HepG2 (cell line): ENCODE results near the gene SIRT7. TPM values are rescaled to one million over a fixed set of nuclear protein-coding genes. Genes with fewer than 3 reads are reported as not detected.

Experiments
- ATAC-seq: fragments of 200-7000 bp; cut with Tn5 transposase; 3 replicates; pipeline ENCODE4 v1.9.1; 2020; ENCODE audit warnings: mild to moderate bottlenecking, moderate library complexity
- Bru-seq: library from RNA; stranded (reverse); fragments of 400-500 nt; gene quantifications from one replicate; lab custom pipeline; 2021; lab: Mats Ljungman, UMichigan
- BruChase-seq, 2 experiments: library from RNA; stranded (reverse); fragments of 400-500 nt; gene quantifications; one replicate each; lab custom pipeline; 2021; lab: Mats Ljungman, UMichigan
- BruUV-seq: library from RNA; stranded (reverse); fragments of 400-500 nt; replicated peaks from 2 replicates; lab custom pipeline; 2021; lab: Mats Ljungman, UMichigan
- CTCF ChIA-PET: fragments of 300-600 bp; formaldehyde crosslinking; extraction: SDS; loops from one replicate; lab custom pipeline; 2021; ENCODE audit warnings: low total read pairs, inconsistent platforms, low intra/inter-chr PET ratio; lab: Yijun Ruan, JAX
- POLR2A ChIA-PET: fragments of 350-600 bp; sonication (Branson Sonifier 250); formaldehyde crosslinking; loops from one replicate; lab custom pipeline; 2020; ENCODE audit warnings: antibody characterized with exemption, inconsistent platforms; lab: Yijun Ruan, JAX
- DNase-seq: peaks from one replicate; pipeline ENCODE4 v3.0.0-alpha.2; 2015; ENCODE audit warnings: low spot score
- FAIRE-seq: peaks from 3 replicates; lab custom pipeline; 2011; peaks lifted over from hg19 to GRCh38; lab: Jason Lieb, UNC
- H2AFZ ChIP-seq: one replicate; pipeline ENCODE4 v1.6.1; 2011; ENCODE audit warnings: low read length, inconsistent platforms
- H3K27ac ChIP-seq: fragments of 300-600 bp; 3 replicates; pipeline ENCODE4 v1.8.0; 2011; ENCODE audit warnings: mixed run types, mild to moderate bottlenecking, mixed read lengths, low read length, inconsistent platforms; ENCODE audit not compliant: insufficient read depth; ENCODE audit errors: extremely low read length
- H3K27me3 ChIP-seq, 2 experiments: fragments of 200-600 bp in 1 of 2; 2 replicates in 1 of 2; 3 replicates in 1 of 2; pipeline versions ENCODE4 v1.6.0 to v1.8.0; 2011; ENCODE audit warnings: low read length in 2 of 2, mild to moderate bottlenecking in 2 of 2, moderate library complexity in 2 of 2, inconsistent platforms in 1 of 2; ENCODE audit not compliant: insufficient read depth in 2 of 2, control insufficient read depth in 1 of 2
- H3K36me3 ChIP-seq, 2 experiments: fragments of 200-600 bp in 1 of 2; replicated peaks in 1 of 2; 2 replicates in 1 of 2; 3 replicates in 1 of 2; pipeline versions ENCODE4 v1.5.1 to v1.8.0; 2011; ENCODE audit warnings: low read length in 2 of 2, inconsistent platforms in 1 of 2; ENCODE audit not compliant: insufficient read depth in 2 of 2, control insufficient read depth in 1 of 2
- H3K4me1 ChIP-seq: 2 replicates; pipeline ENCODE4 v1.5.1; 2012; ENCODE audit warnings: low read length, inconsistent platforms; ENCODE audit not compliant: insufficient read depth
- H3K4me2 ChIP-seq: 2 replicates; pipeline ENCODE4 v1.6.0; 2011; ENCODE audit warnings: low read depth, low read length, inconsistent platforms
- H3K4me3 ChIP-seq, 3 experiments: fragments of 200-600 bp in 1 of 3; sonication (generic), shearing (Covaris generic) in 1 of 3; replicated peaks in 1 of 3; 2 replicates each; pipeline ENCODE4 v1.5.1; 2011 to 2016; ENCODE audit warnings: low read length in 3 of 3, inconsistent platforms in 2 of 3, low read depth in 2 of 3, mild to moderate bottlenecking in 2 of 3, control low read depth in 1 of 3, mixed read lengths in 1 of 3; ENCODE audit not compliant: insufficient read depth in 1 of 3
- H3K79me2 ChIP-seq: one replicate; pipeline ENCODE4 v1.6.1; 2011; ENCODE audit warnings: low read length, inconsistent platforms; ENCODE audit not compliant: insufficient read depth
- H3K9ac ChIP-seq: 2 replicates; pipeline ENCODE4 v1.6.0; 2011; ENCODE audit warnings: mild to moderate bottlenecking, low read depth, low read length, inconsistent platforms; ENCODE audit not compliant: insufficient read depth
- H3K9me3 ChIP-seq: 2 replicates; pipeline ENCODE4 v1.5.1; 2012; ENCODE audit warnings: mild to moderate bottlenecking, low read length
- H4K20me1 ChIP-seq: 2 replicates; pipeline ENCODE4 v1.6.0; 2011; ENCODE audit warnings: inconsistent platforms, mild to moderate bottlenecking, low read length, moderate library complexity; ENCODE audit not compliant: insufficient read depth
- ARID3A ChIP-seq: IDR thresholded peaks from 2 replicates; pipeline ENCODE4 v1.6.1; 2012; ENCODE audit warnings: low read depth, low read length, improper control_type of control experiment
- ARNT ChIP-seq: fragments of 450-650 bp; IDR thresholded peaks from 2 replicates; pipeline ENCODE4 v1.6.1; 2017
- CEBPZ ChIP-seq: IDR thresholded peaks from 2 replicates; pipeline ENCODE4 v1.6.1; 2012; ENCODE audit warnings: low read length, improper control_type of control experiment
- HHEX ChIP-seq: IDR thresholded peaks from 2 replicates; pipeline ENCODE4 v1.6.1; 2016; ENCODE audit warnings: control low read depth
- JUNB ChIP-seq: sonication (generic); formaldehyde crosslinking; IDR thresholded peaks from 2 replicates; pipeline ENCODE4 v1.8.0; 2022; ENCODE audit warnings: missing genetic modification reagents, mild to moderate bottlenecking, borderline replicate concordance
- JUND ChIP-seq: sonication (generic); formaldehyde crosslinking; IDR thresholded peaks from 2 replicates; pipeline ENCODE4 v1.8.0; 2022; ENCODE audit warnings: mild to moderate bottlenecking, missing genetic modification reagents
- NR3C1 ChIP-seq: sonication (generic); formaldehyde crosslinking; IDR thresholded peaks from 2 replicates; pipeline ENCODE4 v1.4.0; 2020; ENCODE audit warnings: missing genetic modification reagents
- RAD51 ChIP-seq: fragments of 450-650 bp; IDR thresholded peaks from 2 replicates; pipeline ENCODE4 v1.6.1; 2016; ENCODE audit warnings: borderline replicate concordance
- ZFP36 ChIP-seq: fragments of 150-350 bp; IDR thresholded peaks from 2 replicates; pipeline ENCODE4 v1.6.1; 2018; ENCODE audit warnings: borderline replicate concordance, low read length, low read depth; ENCODE audit not compliant: partially characterized antibody
- ZNF552 ChIP-seq: sonication (generic); formaldehyde crosslinking; IDR thresholded peaks from 2 replicates; pipeline ENCODE4 v1.9.0; 2022; ENCODE audit warnings: missing genetic modification reagents, mild to moderate bottlenecking, borderline replicate concordance
- ZNF784 ChIP-seq: sonication (generic); formaldehyde crosslinking; IDR thresholded peaks from 2 replicates; pipeline ENCODE4 v1.5.1; 2020; ENCODE audit warnings: missing genetic modification reagents, mild to moderate bottlenecking, borderline replicate concordance
- ZSCAN20 ChIP-seq: sonication (generic); formaldehyde crosslinking; IDR thresholded peaks from 2 replicates; pipeline ENCODE4 v1.4.0; 2020; ENCODE audit warnings: missing genetic modification reagents, mild to moderate bottlenecking, borderline replicate concordance
- WGBS: methylation state at CpG from one replicate; pipeline ENCODE4 v1.1.6; 2017; ENCODE audit warnings: low lambda C conversion rate; 5-methylcytosine and 5-hydroxymethylcytosine counted together
- in situ Hi-C: cut with HindIII; loops from 2 replicates; pipeline ENCODE4 v1.10.0; 2017; ENCODE audit warnings: low pct_unique_long_range_greater_than_20kb; ENCODE audit not compliant: extremely low pct_ligation_motif_present
- intact Hi-C: fragments of 100-400 bp; cut with micrococcal nuclease; formaldehyde crosslinking; loops from one replicate; pipeline ENCODE4 v1.10.0; 2022; ENCODE audit not compliant: unreplicated experiment
- long read RNA-seq, 2 experiments: library from RNA in 1 of 2; library from polyadenylated mRNA in 1 of 2; stranded (forward) in 1 of 2; unstranded in 1 of 2; transcript quantifications; one replicate each; pipeline ENCODE4 v2.0.0, GENCODE V29; 2019 to 2022
- polyA minus RNA-seq, 3 experiments: library from RNA; depleted of rRNA, polyadenylated mRNA; stranded (reverse); fragments of >200 nt; gene quantifications; 2 replicates each; pipeline ENCODE4 v1.2.3, GENCODE V29; 2011; ENCODE audit warnings: low replicate concordance in 1 of 3
- polyA plus RNA-seq, 8 experiments: library from polyadenylated mRNA; depleted of rRNA in 3 of 8; stranded (reverse) in 7 of 8; unstranded in 1 of 8; fragments of >200 nt; fragmentation: Illumina TruSeq in 4 of 8; extraction: Trizol in 4 of 8; gene quantifications; 2 replicates each; pipeline versions ENCODE4 v1.2.1 to v1.2.3, GENCODE V29; 2011 to 2016; ENCODE audit warnings: low read depth in 4 of 8, missing spikeins in 1 of 8, mixed read lengths in 1 of 8; ENCODE audit not compliant: insufficient read depth in 1 of 8
- total RNA-seq, 5 experiments: library from RNA; depleted of rRNA; stranded (reverse); fragments of >200 nt; fragmentation: Illumina TruSeq; extraction: Trizol; gene quantifications; 2 replicates each; pipeline ENCODE4 v1.2.3, GENCODE V29; 2016; ENCODE audit warnings: low read depth in 1 of 5

Gene SIRT7
- total RNA-seq (2016; rRNA removed; fragmentation: Illumina TruSeq; extraction: Trizol), result 14.5 and 24.8 TPM in 2 replicates
- total RNA-seq (2016; cell fraction: cytosol; rRNA removed; fragmentation: Illumina TruSeq; extraction: Trizol; ENCODE audit: low read depth), result 71.6 and 74.9 TPM in 2 replicates
- total RNA-seq (2016; cell fraction: insoluble cytoplasmic fraction; rRNA removed; fragmentation: Illumina TruSeq; extraction: Trizol), result 13.5 and 25.0 TPM in 2 replicates
- total RNA-seq (2016; cell fraction: membrane; rRNA removed; fragmentation: Illumina TruSeq; extraction: Trizol), result 27.9 and 28.8 TPM in 2 replicates
- 28.8 and 33.6 TPM in 2 replicates for total RNA-seq (2016; cell fraction: nucleus; rRNA removed; fragmentation: Illumina TruSeq; extraction: Trizol)
- 8.3 and 10.9 TPM in 2 replicates for polyA plus RNA-seq (2011; rRNA removed)
- 5.9 and 7.5 TPM in 2 replicates for polyA plus RNA-seq (2011; cell fraction: cytosol; rRNA removed)
- 73.2 and 80.4 TPM in 2 replicates for polyA plus RNA-seq (2011; cell fraction: nucleus; rRNA removed)
- 12.4 and 18.7 TPM in 2 replicates for polyA plus RNA-seq (2012)
- polyA plus RNA-seq (2016; cell fraction: cytosol; fragmentation: Illumina TruSeq; extraction: Trizol; ENCODE audit: low read depth), result 8.7 and 9.0 TPM in 2 replicates
- 13.6 and 15.2 TPM in 2 replicates for polyA plus RNA-seq (2016; cell fraction: insoluble cytoplasmic fraction; fragmentation: Illumina TruSeq; extraction: Trizol; ENCODE audit: low read depth)
- polyA plus RNA-seq (2016; cell fraction: membrane; fragmentation: Illumina TruSeq; extraction: Trizol; ENCODE audit: low read depth), result 12.2 and 12.4 TPM in 2 replicates
- polyA plus RNA-seq (2016; cell fraction: nucleus; fragmentation: Illumina TruSeq; extraction: Trizol; ENCODE audit: insufficient read depth, low read depth), result 87.1 and 90.3 TPM in 2 replicates
- polyA minus RNA-seq (2011; rRNA and poly(A)+ RNA removed; ENCODE audit: low replicate concordance), result 38.8 and 69.4 TPM in 2 replicates
- 8.9 and 16.0 TPM in 2 replicates for polyA minus RNA-seq (2011; cell fraction: cytosol; rRNA and poly(A)+ RNA removed)
- 22.5 and 26.8 TPM in 2 replicates for polyA minus RNA-seq (2011; cell fraction: nucleus; rRNA and poly(A)+ RNA removed)
- Bru-seq, nascent RNA, result percentile 77 among the genes with signal in this experiment
- BruChase-seq, experiment 1, labeled RNA remaining after a 6-hour chase, result percentile 94 among the genes with signal in this experiment
- percentile 90 among the genes with signal in this experiment for BruChase-seq, experiment 2, labeled RNA remaining after a 2-hour chase
- long read RNA-seq, experiment 1, transcript SIRT7-201 (10 exons, 1,743 nt), result major isoform, 11 of 15 reads
- long read RNA-seq, experiment 1, partial matches to known transcripts, result 1 of 15 reads
- long read RNA-seq, experiment 1, other reads (novel, unspliced or antisense), result 3 of 15 reads
- long read RNA-seq, experiment 2, transcript SIRT7-201 (10 exons, 1,743 nt), result major isoform, 10 of 151 reads
- long read RNA-seq, experiment 2, partial matches to known transcripts, result 26 of 151 reads
- long read RNA-seq, experiment 2, other reads (novel, unspliced or antisense), result 115 of 151 reads

GRCh38 chr17:81917565-81918332 lies at the start of gene SIRT7:
Gene SIRT7, minus strand, starts transcription at chr17:81918176. Its CDS starts 45 bp downstream, at chr17:81918131.
- Histone ChIP-seq H3K4me3 (peak within 1 kb of the TSS; percentile 87 to 94 (median 93)), H3K27ac (peak within 1 kb of the TSS; percentile 46), H3K9me3 (no peaks in the 10 kb centered on the region), H4K20me1 (no peaks in the 10 kb centered on the region; the same call in 1 of the 2 replicates), H3K79me2 (peaks cover 45% of the 10 kb centered on the region), H3K27me3 (no peaks in the 10 kb centered on the region), H3K4me1 (peaks cover 27% of the 10 kb centered on the region), H3K4me2 (peak within 1 kb of the TSS; percentile 94), H3K36me3 (peaks cover 44 to 63% of the 10 kb centered on the region in 2 experiments), H2AFZ (no peak within 1 kb of the TSS), H3K9ac (peak within 1 kb of the TSS; percentile 82)
- peak; percentile 67 for ATAC-seq
- in situ Hi-C loops (no loop called here), intact Hi-C loops (no loop called here)
- CTCF ChIA-PET, result no interaction called here
- DNase-seq, result peak; percentile 72
- WGBS, result under 1% methylated on average over 32 of the region's 94 CpGs
- FAIRE-seq, result no peak
- no TSS peak for BruUV-seq
- POLR2A ChIA-PET, result interaction anchor here (0.9 to 2.8 kb wide), 16 partner anchors 9 to 120 kb away, joined by 3 to 49 read pairs (median 4); partner anchors contain the start of genes ALYREF, ANAPC11, CENPX and DCXR
- no peak for TF ChIP-seq ARID3A
- no peak for TF ChIP-seq NR3C1 (CRISPR knock-in tag)
- TF ChIP-seq RAD51, result no peak
- no peak for TF ChIP-seq CEBPZ
- TF ChIP-seq JUNB, result no peak
- no peak for TF ChIP-seq ZSCAN20 (CRISPR knock-in tag)
- TF ChIP-seq JUND (CRISPR knock-in tag), result no peak
- TF ChIP-seq ZNF784, result no peak
- TF ChIP-seq HHEX (CRISPR knock-in tag), result no peak
- TF ChIP-seq ZFP36, result no peak
- no peak for TF ChIP-seq ZNF552 (CRISPR knock-in tag)
- TF ChIP-seq ARNT, result no peak
